NCI-H774 (cell line): ENCODE results near the gene CSNK2A3.
"Not testable (repeated sequence)": the region's sequence is repeated elsewhere in the genome, so short reads cannot be mapped to it uniquely, and the experiment has no call there.

ENCODE experiments used
- DNase-seq: peaks from one replicate; lab custom pipeline; 2025; lab: John Stamatoyannopoulos, UW

The CSNK2A3 gene

GRCh38 chr11:11379661-11380060 lies 26.6 kb upstream of the CSNK2A3 start:
- DNase-seq = no peak

DNA sequence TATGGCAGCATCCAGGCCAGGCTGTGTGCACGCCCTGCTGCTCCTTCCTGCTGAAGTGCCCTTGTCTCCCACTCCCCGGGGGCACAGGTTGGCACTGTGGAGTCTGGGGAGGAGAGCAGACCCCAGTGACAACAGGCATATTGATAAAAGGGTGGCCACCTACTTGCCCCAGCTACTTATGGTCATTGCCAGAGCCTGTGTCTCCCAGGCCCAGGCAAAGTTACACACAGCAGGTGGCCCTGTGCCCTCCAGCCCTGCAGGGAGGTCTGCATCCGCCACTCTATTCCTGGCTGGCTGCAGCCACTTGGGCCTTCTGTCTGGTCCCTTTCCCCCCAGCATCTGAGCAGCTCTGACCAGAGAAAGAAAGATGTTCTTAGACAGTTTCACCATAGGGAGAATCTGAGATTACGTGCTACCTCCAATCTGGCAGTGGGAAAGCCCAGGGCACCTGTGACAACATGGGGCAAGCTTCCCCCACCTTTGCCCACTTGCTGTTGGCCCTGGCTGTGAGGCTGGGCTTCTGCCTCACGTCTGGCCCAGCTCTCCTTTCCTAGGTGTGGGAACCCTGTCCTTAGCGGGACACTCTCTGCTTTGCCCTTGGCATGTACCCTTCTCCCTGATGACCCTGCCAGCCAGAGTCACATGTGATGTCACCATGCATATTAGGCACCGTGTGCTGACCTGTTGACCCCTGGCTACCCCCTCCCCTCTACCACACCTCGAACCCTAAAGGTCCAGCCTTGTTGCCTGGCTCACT lies 25.3 kb upstream of the CSNK2A3 start:
- DNase-seq = no peak

DNA sequence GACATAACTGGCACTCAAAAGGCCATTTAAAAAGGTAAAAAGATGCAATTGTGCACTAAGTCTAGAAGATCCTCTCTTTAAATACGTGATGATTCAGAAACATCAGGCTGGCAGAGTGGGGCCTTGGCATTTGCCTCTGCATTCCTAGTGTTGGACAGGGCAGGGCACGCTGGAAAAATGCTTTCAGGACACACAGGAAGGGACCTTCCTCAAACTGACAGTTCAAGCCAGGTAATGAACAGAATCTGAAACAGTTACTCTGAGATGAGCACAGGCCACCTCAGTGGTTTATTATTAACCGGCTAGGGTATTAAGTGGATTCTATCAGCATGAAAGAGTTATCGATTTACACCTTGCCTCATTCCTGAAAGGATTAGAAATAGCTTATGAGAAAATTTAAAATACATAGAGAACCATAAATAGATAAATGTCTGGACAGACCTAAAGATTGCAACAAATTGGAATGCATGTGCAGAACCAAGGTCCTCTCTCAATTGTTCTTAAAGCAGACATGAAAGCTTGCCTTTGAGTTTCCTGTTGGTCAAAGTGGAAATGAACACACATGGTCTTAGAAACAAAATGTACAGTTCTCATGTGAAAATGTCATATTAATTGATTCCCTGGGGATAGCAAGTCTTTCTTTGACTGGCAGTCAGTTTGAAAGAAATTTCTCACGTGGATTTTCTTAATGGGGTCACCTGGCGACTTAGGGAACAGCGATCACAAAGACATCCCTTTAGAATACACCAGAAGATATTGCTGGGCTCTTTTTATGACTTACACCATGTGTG lies 21.5 kb upstream of the CSNK2A3 start:
- DNase-seq = no peak

GRCh38 chr11:11373934-11374333 lies 20.9 kb upstream of the CSNK2A3 start:
- DNase-seq = no peak

DNA sequence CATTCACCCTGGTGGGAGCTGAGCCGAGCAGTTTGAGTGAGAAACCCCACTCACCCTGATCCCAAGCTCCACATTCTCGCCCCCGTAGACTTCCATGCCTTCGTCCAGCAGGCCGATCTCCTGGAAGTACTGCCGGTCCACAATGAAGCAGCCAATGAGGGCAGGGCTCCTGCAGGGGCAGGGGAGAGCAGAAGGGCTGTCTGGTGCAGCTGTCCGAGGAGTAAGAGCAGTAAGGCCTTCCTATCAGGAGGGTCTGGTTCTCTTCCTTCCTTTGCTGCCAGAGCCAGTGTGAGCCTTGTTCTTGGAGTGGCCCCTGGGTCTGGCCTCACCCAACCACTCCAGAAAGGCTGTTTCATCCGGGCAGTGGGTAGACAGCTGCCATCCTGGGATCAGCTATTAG lies 19.4 kb upstream of the CSNK2A3 start:
- no peak for DNase-seq

DNA sequence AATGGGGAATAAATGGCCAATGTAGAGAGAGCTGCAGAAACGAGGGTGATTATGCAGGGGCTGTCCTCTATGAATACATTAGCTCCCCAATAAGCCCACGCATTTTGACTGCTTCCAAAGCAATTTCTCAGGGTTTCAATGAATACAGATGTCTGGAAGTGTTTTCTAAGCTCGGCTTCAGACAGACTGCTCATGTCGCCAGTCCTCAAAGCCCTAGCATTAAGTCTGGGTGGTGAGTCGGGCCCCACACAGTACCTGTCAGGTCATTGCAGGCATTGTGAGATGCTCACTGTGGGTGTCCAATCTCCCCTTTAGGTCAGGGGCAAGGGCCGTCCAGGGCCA lies 17.9 kb upstream of the CSNK2A3 start:
- DNase-seq = no peak

DNA sequence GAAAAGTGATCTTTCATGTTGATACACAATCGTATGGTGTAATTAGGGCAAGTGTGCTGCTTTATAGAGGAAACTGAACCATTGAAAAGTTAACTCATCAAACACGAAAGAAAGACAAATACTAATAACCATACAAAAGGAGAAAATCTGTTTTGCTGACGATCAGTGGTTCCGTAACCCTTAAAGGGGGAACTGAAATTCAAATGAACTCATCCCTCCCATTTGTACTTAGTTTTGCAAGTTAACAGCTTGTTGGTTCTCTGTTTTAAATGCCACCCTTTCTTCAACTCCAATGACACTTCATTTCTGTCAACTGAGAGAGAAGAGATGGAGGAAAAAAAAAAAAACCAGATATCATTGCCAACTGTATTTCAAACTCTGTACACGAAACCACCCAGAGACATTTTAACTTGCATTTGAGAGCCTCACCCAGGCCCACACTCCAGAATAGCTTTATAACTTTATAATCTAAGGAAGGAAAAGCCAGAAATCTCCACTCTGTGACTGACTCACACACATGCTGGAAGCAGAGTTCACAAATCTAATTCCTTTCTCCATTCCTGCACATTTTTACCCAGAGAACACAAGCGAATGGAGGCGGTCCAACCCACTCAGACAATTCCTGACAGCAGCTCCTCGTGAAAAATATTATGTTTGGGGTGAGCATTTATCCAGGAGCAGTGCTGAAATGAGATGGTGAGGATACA lies 17.4 kb upstream of the CSNK2A3 start:
- DNase-seq = no peak

- DNase-seq = no peak
Measured at GRCh38 chr11:11366793-11367192, 13.7 kb upstream of the CSNK2A3 start.

DNA sequence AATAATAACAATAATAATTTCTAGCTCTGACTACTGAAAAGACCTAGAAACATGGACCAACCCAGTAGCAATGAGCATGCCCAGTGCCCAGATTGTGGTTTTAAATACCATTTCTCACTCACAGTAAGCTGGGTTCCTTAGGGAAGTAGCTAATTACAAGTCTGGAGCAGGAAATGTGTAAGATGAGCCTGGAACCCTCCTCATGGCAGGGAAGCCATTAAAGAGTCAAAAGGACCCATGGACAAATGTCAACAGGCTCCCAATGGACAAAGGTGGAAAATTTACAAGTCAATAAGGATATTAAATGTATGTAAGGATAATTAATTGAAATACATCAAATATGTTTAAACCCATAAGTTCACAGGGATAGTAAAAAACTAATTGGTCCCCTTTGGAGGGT lies 10.6 kb upstream of the CSNK2A3 start:
- DNase-seq = no peak

DNA sequence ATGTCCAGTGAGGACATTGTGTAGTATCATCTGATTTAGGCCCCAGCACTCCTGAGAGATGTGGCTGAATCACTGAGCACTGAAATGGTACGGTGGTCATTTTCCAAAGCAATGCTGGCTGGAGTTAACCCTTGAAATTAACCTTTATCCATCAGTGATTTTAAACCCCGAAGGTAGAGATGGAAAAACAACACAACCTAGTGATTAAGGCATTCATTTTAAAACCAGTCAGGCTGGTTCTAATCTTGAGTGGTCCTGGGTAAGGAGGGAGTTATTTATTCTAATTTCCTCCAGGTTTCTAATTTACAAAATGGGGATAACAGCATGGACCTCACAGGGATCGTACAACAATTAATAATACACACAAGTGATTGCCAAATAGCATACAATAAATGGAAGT lies 6.6 kb upstream of the CSNK2A3 start:
- DNase-seq = no peak

GRCh38 chr11:11356842-11357241 lies 3.8 kb upstream of the CSNK2A3 start:
- DNase-seq = no peak

DNA sequence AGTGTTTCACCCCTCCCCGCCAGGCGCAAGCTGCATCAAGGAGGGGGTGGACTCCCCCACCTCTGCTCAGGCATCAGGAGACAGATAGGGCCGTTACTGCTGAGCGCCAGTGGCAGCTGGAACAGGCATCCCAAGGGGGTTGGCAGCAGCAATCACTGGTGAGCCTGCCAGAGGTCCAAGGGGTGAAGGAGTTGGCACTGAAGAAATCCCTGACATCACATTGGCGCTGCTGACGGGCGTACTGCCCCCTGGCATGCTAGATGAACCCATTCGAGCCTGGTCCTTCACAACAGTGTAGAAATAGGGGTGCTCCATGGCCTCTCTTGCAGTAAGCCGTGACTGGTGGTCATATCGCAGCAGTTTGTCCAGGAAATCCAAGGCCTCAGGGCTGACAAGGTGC lies 1.2 kb downstream of the CSNK2A3 start:
- DNase-seq = not testable (repeated sequence)

GRCh38 chr11:11351042-11351586 lies 1.9 kb downstream of the CSNK2A3 start:
- no peak for DNase-seq

GRCh38 chr11:11349870-11350337 lies 3.1 kb downstream of the CSNK2A3 start:
- no peak for DNase-seq

GRCh38 chr11:11349106-11349825 lies 3.8 kb downstream of the CSNK2A3 start:
- DNase-seq = no peak

- DNase-seq = no peak
Measured at GRCh38 chr11:11348303-11348702, 4.7 kb downstream of the CSNK2A3 start.

GRCh38 chr11:11347592-11347991 lies 5.5 kb downstream of the CSNK2A3 start:
- DNase-seq = no peak

- peak; percentile 40 for DNase-seq
Measured at GRCh38 chr11:11346303-11346702, 6.7 kb downstream of the CSNK2A3 start.

DNA sequence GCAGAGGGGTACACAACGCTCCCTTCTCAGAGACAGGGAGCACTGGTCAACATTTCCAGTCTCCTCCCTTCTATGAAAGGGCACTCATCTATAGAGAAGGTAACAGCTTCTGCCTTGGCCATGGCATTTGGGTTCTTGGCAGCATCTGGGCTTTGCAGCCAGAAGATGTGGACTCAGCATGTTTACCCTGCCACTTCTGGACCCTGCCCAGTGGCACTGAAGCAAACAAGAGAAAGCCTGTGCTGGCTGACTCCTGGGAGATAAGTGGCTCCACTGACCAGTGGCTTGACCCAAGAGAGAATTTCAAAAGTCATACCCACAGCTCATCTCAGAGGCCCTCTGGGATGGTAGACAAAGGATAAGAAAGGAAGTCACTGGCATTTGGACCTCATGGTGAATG lies 8.0 kb downstream of the CSNK2A3 start:
- no peak for DNase-seq

GRCh38 chr11:11344045-11344444 lies 9.0 kb downstream of the CSNK2A3 start:
- no peak for DNase-seq

DNA sequence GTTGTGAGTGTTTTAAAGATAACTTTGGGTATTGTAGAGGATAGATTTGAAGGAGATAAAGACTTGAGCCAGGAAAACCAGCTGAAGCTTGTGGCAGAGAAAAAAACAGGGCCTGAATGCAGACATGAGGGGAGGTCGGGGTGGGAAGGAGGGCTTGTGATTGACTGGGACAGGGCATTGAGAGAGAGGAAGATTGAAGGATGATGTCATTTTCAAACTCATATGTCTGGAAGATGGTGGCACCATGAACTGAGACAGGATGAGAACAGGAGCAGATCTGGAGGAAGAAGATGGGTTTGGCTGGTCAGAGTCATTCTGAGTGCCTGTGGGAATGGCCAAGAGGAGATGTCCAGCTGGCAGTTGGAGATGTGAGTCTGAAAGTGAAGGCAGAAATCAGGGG lies 14.7 kb downstream of the CSNK2A3 start:
- no peak for DNase-seq

DNA sequence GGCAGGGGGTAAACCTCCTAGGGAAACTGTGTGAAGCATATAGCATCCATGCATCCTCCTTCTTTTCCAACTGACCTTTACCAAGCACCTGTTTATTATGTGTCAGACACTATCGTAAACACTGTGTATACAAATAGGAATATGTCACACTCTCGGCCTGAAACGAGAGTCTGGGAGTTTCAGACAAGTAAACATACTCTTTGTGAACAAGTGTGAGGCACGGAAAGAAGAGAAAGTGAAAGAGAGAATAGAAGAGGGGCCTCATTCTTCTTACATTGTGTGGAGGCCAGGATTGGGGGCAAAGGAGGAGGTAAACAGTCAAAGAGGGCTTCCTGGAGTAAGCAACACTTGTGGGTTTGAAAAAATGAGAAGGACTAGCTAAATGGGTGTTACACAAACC lies 16.4 kb downstream of the CSNK2A3 start:
- DNase-seq = peak; percentile 1
